Peyer's patch (tissue), 4 donors: Measurements from ENCODE around the gene NCAPG.

Experiments
- CTCF ChIP-seq, 6 experiments: fragments of 450-650 bp in 4 of 6; fragments of 200-600 bp in 2 of 6; sonication (generic) in 1 of 6; IDR thresholded peaks; one replicate each; pipeline ENCODE4 v1.5.1; 2017 to 2019; ENCODE audit warnings: antibody characterized with exemption in 6 of 6, mild to moderate bottlenecking in 3 of 6, moderate library complexity in 1 of 6
- POLR2A ChIP-seq, 2 donors: fragments of 450-650 bp; IDR thresholded peaks; one replicate each; pipeline ENCODE4 v1.5.1; 2017; ENCODE audit warnings: antibody characterized with exemption in 2 of 2, mild to moderate bottlenecking in 2 of 2, moderate library complexity in 2 of 2

GRCh38 chr4:17869327-17869726, 58.5 kb downstream of the NCAPG start:
- TF ChIP-seq CTCF (IDR thresholded peaks at IDR 0.05) (no peak), POLR2A (IDR thresholded peaks at IDR 0.05) (no peak)
